Endodermal cell (in vitro differentiated cells): ENCODE measurements around the gene ZNF23. TPM values are rescaled to one million over a fixed set of nuclear protein-coding genes. Genes with fewer than 3 reads are reported as not detected.
A peak's percentile ranks its signal among the peaks of the same experiment; 100 is the strongest.

Experiments
- DNase-seq: peaks from one replicate; pipeline ENCODE4 v3.0.0-alpha.2; 2017
- H3K27ac ChIP-seq: 2 replicates; pipeline ENCODE4 v1.5.1; 2013; ENCODE audit warnings: mild to moderate bottlenecking, low read depth, low read length, moderate library complexity
- H3K27me3 ChIP-seq: 2 replicates; pipeline ENCODE4 v1.6.1; 2013; ENCODE audit warnings: mild to moderate bottlenecking, low read length, moderate library complexity; ENCODE audit not compliant: insufficient read depth, control insufficient read depth, poor library complexity, severe bottlenecking
- H3K36me3 ChIP-seq: 2 replicates; pipeline ENCODE4 v1.7.0; 2013; ENCODE audit warnings: mild to moderate bottlenecking, low read length, moderate library complexity; ENCODE audit not compliant: control insufficient read depth, insufficient read depth
- H3K4me1 ChIP-seq: one replicate; pipeline ENCODE4 v1.7.0; 2013; ENCODE audit warnings: low read length; ENCODE audit not compliant: control insufficient read depth, insufficient read depth
- H3K4me3 ChIP-seq: 2 replicates; pipeline ENCODE4 v1.5.1; 2013; ENCODE audit warnings: mild to moderate bottlenecking, low read length, moderate library complexity
- H3K9ac ChIP-seq: 2 replicates; pipeline ENCODE4 v1.6.1; 2013; ENCODE audit warnings: mild to moderate bottlenecking, low read length, moderate library complexity; ENCODE audit not compliant: poor library complexity, severe bottlenecking; ENCODE audit errors: extremely low read depth
- H3K9me3 ChIP-seq: 2 replicates; pipeline ENCODE4 v1.6.1; 2013; ENCODE audit warnings: mild to moderate bottlenecking, low read length, moderate library complexity; ENCODE audit not compliant: control insufficient read depth
- H3K27ac Mint-ChIP-seq: 2 replicates; pipeline ENCODE4 v1.8.0; 2020; ENCODE audit warnings: mixed read lengths
- H3K27me3 Mint-ChIP-seq: 2 replicates; pipeline ENCODE4 v1.8.0; 2021; ENCODE audit warnings: mild to moderate bottlenecking, mixed read lengths; ENCODE audit not compliant: insufficient read depth
- H3K36me3 Mint-ChIP-seq: 2 replicates; pipeline ENCODE4 v1.8.0; 2020; ENCODE audit warnings: low read depth, mixed read lengths
- H3K4me1 Mint-ChIP-seq: 2 replicates; pipeline ENCODE4 v1.8.0; 2020; ENCODE audit warnings: mixed read lengths
- H3K4me3 Mint-ChIP-seq: 2 replicates; pipeline ENCODE4 v1.8.0; 2020; ENCODE audit warnings: mild to moderate bottlenecking, moderate library complexity, mixed read lengths
- H3K9me3 Mint-ChIP-seq: 2 replicates; pipeline ENCODE4 v1.8.0; 2020; ENCODE audit warnings: mild to moderate bottlenecking, mixed read lengths
- CTCF ChIP-seq: fragments of 200-600 bp; sonication (generic); conservative IDR thresholded peaks from 2 replicates; pipeline ENCODE4 v1.5.0; 2021; ENCODE audit warnings: antibody characterized with exemption, mild to moderate bottlenecking
- WGBS, 2 experiments: methylation state at CpG; one replicate each; pipeline versions ENCODE4 v1.1.5 to v1.1.7; 2013; ENCODE audit warnings: missing lambda C conversion rate in 2 of 2, mixed read lengths in 1 of 2; ENCODE audit not compliant: insufficient coverage in 1 of 2, insufficient read length in 1 of 2; 5-methylcytosine and 5-hydroxymethylcytosine counted together
- total RNA-seq, 2 donors: library from RNA; stranded (reverse); fragmentation: NEBNext Ultra II Directional in 1 of 2; extraction: Animal tissue kit (Norgen Biotek cat#: 25700) in 1 of 2; gene quantifications; 2 replicates in 1 of 2; 3 replicates in 1 of 2; pipeline ENCODE4 v1.2.1, GENCODE V29; 2021

Gene ZNF23
- total RNA-seq, 2 donors from 2014 or later = 9.4 to 13.6 TPM

- Histone ChIP-seq H3K4me3 (no peak overlapping the region), H3K9ac (no peak overlapping the region), H3K36me3 (no peaks in the 10 kb centered on the region), H3K27ac (no peak overlapping the region), H3K9me3 (no peaks in the 10 kb centered on the region), H3K27me3 (peaks cover 23% of the 10 kb centered on the region), H3K4me1 (peaks cover 15% of the 10 kb centered on the region)
- H3K27ac Mint-ChIP-seq = no peak overlapping the region
- H3K4me1 Mint-ChIP-seq = peaks cover 4% of the 10 kb centered on the region
- no peaks in the 10 kb centered on the region for H3K9me3 Mint-ChIP-seq
- H3K27me3 Mint-ChIP-seq = peaks cover 51% of the 10 kb centered on the region
- H3K36me3 Mint-ChIP-seq = no peaks in the 10 kb centered on the region
- WGBS, 2 experiments = 87 to 89% methylated on average over 5 to 6 of the region's 6 CpGs
- TF ChIP-seq CTCF = no peak
- no peak for DNase-seq
- H3K4me3 Mint-ChIP-seq = no peak overlapping the region
Observed at GRCh38 chr16:71432906-71433305, 29.1 kb downstream of the ZNF23 start.

- TF ChIP-seq CTCF = no peak
- DNase-seq = no peak
- peaks cover 41% of the 10 kb centered on the region for H3K27me3 Mint-ChIP-seq
- no peak overlapping the region for H3K27ac Mint-ChIP-seq
- 88 to 100% methylated on average over 2 to 9 of the region's 9 CpGs for WGBS, 2 experiments
- peaks cover 6% of the 10 kb centered on the region for H3K4me1 Mint-ChIP-seq
- H3K9me3 Mint-ChIP-seq = no peaks in the 10 kb centered on the region
- H3K4me3 Mint-ChIP-seq = no peak overlapping the region
- peaks cover 14% of the 10 kb centered on the region for H3K27me3 ChIP-seq
- no peaks in the 10 kb centered on the region for H3K36me3 ChIP-seq
- peaks cover 15% of the 10 kb centered on the region for H3K4me1 ChIP-seq
- H3K9me3 ChIP-seq = no peaks in the 10 kb centered on the region
- H3K4me3 ChIP-seq = no peak overlapping the region
- H3K9ac ChIP-seq = no peak overlapping the region
- no peak overlapping the region for H3K27ac ChIP-seq
- no peaks in the 10 kb centered on the region for H3K36me3 Mint-ChIP-seq
Observed at GRCh38 chr16:71431991-71432390, 30.1 kb downstream of the ZNF23 start.

- H3K27me3 ChIP-seq = peaks cover 13% of the 10 kb centered on the region
- no peaks in the 10 kb centered on the region for H3K36me3 ChIP-seq
- H3K9ac ChIP-seq = no peak overlapping the region
- WGBS, 2 experiments = 79 to 94% methylated on average over 8 to 14 of the region's 14 CpGs
- Mint-ChIP-seq H3K36me3 (no peaks in the 10 kb centered on the region), H3K4me3 (no peak overlapping the region), H3K27me3 (peaks cover 40% of the 10 kb centered on the region), H3K4me1 (peaks cover 10% of the 10 kb centered on the region), H3K9me3 (no peaks in the 10 kb centered on the region), H3K27ac (no peak overlapping the region)
- no peak for DNase-seq
- peak overlapping the region; percentile 17 for H3K4me3 ChIP-seq
- no peak for TF ChIP-seq CTCF
- H3K27ac ChIP-seq = no peak overlapping the region
- H3K9me3 ChIP-seq = no peaks in the 10 kb centered on the region
- peaks cover 15% of the 10 kb centered on the region for H3K4me1 ChIP-seq
Observed at GRCh38 chr16:71431176-71431575, 30.9 kb downstream of the ZNF23 start.
